HepG2 (cell line): ENCODE results near the gene ARHGAP26. TPM values are rescaled to one million over a fixed set of nuclear protein-coding genes. Genes with fewer than 3 reads are reported as not detected.

Experiments used
- BATF2 ChIP-seq: sonication (generic); formaldehyde crosslinking; IDR thresholded peaks from 2 replicates; pipeline ENCODE4 v1.8.0; 2022; ENCODE audit warnings: mild to moderate bottlenecking, missing genetic modification reagents, moderate library complexity
- KIAA2018 ChIP-seq: sonication (generic); formaldehyde crosslinking; IDR thresholded peaks from 2 replicates; pipeline ENCODE4 v1.5.0; 2020; ENCODE audit warnings: mild to moderate bottlenecking, missing genetic modification reagents, borderline replicate concordance
- MXD1 ChIP-seq: sonication (generic); formaldehyde crosslinking; IDR thresholded peaks from 2 replicates; pipeline ENCODE4 v1.4.0; 2020; ENCODE audit warnings: mild to moderate bottlenecking, missing genetic modification reagents
- SAFB2 ChIP-seq: sonication (generic); formaldehyde crosslinking; IDR thresholded peaks from 2 replicates; pipeline ENCODE4 v1.5.1; 2020; ENCODE audit warnings: missing genetic modification reagents, low read depth, mild to moderate bottlenecking, borderline replicate concordance
- THYN1 ChIP-seq: sonication (generic); formaldehyde crosslinking; IDR thresholded peaks from 2 replicates; pipeline ENCODE4 v1.8.1; 2023; ENCODE audit warnings: low read depth, mild to moderate bottlenecking, moderate library complexity, missing genetic modification reagents, borderline replicate concordance
- ZMYM4 ChIP-seq: sonication (generic); formaldehyde crosslinking; IDR thresholded peaks from 2 replicates; pipeline ENCODE4 v1.8.1; 2023; ENCODE audit warnings: mild to moderate bottlenecking, missing genetic modification reagents
- ZNF891 ChIP-seq: sonication (generic); formaldehyde crosslinking; IDR thresholded peaks from 2 replicates; pipeline ENCODE4 v1.5.0; 2020; ENCODE audit warnings: mild to moderate bottlenecking, missing genetic modification reagents
- polyA plus RNA-seq, 8 experiments: library from polyadenylated mRNA; depleted of rRNA in 3 of 8; stranded (reverse) in 7 of 8; unstranded in 1 of 8; fragments of >200 nt; fragmentation: Illumina TruSeq in 4 of 8; extraction: Trizol in 4 of 8; gene quantifications; 2 replicates each; pipeline versions ENCODE4 v1.2.1 to v1.2.3, GENCODE V29; 2011 to 2016; ENCODE audit warnings: low read depth in 4 of 8, missing spikeins in 1 of 8, mixed read lengths in 1 of 8; ENCODE audit not compliant: insufficient read depth in 1 of 8
- total RNA-seq, 5 experiments: library from RNA; depleted of rRNA; stranded (reverse); fragments of >200 nt; fragmentation: Illumina TruSeq; extraction: Trizol; gene quantifications; 2 replicates each; pipeline ENCODE4 v1.2.3, GENCODE V29; 2016; ENCODE audit warnings: low read depth in 1 of 5

ARHGAP26 gene
- total and polyA plus RNA-seq, 2 of the 13 experiments (the other 11 are each of a cell fraction or from before 2014, with no cell fraction given), result 9.6 to 18.2 TPM

GRCh38 chr5:142829801-142830220 is 59.6 kb downstream of the ARHGAP26 start (continued):
- TF ChIP-seq KIAA2018 (CRISPR knock-in tag) (no peak), SAFB2 (CRISPR knock-in tag) (no peak), ZMYM4 (no peak), ZNF891 (CRISPR knock-in tag) (no peak), BATF2 (CRISPR knock-in tag) (no peak), THYN1 (no peak), MXD1 (CRISPR knock-in tag) (no peak)
